ENCODE results near the gene PITPNC1.

GRCh38 chr17:67615736-67616135 is 238.7 kb downstream of the PITPNC1 start:
- TF ChIP-seq CTCF (IDR thresholded peaks at IDR 0.05) (no peak), POLR2A (IDR thresholded peaks at IDR 0.05) (no peak), POLR2AphosphoS5 (IDR thresholded peaks at IDR 0.05) (no peak)
